ENCODE measurements around the gene STING1.
A peak's percentile ranks its signal among the peaks of the same experiment; 100 is the strongest.
"Not testable (repeated sequence)": the region's sequence is repeated elsewhere in the genome, so short reads cannot be mapped to it uniquely, and the experiment has no call there.

Gene STING1

GRCh38 chr5:139524446-139524845, 41.9 kb upstream of the STING1 start:
- Histone ChIP-seq H3K9me3 (ENCODE audit: control insufficient read depth, low read length) (no peaks in the 10 kb centered on the region), H3K4me3 (ENCODE audit: insufficient read depth, low read depth, low read length, poor library complexity, severe bottlenecking) (no peak overlapping the region), H3K4me1 (ENCODE audit: control insufficient read depth, insufficient read depth, low read length, poor library complexity, severe bottlenecking) (no peaks in the 10 kb centered on the region), H3K27me3 (replicated peaks; ENCODE audit: control insufficient read depth, insufficient read depth, low read length, poor library complexity, severe bottlenecking) (no peaks in the 10 kb centered on the region), H3K36me3 (ENCODE audit: control insufficient read depth, insufficient read depth, low read length) (no peaks in the 10 kb centered on the region), H3K27ac (ENCODE audit: insufficient read depth, low read length, poor library complexity, severe bottlenecking) (no peak overlapping the region)
- DNase-seq, result no peak

- no peaks in the 10 kb centered on the region for H3K36me3 ChIP-seq (ENCODE audit: control insufficient read depth, insufficient read depth, low read length)
- H3K27me3 ChIP-seq (replicated peaks; ENCODE audit: control insufficient read depth, insufficient read depth, low read length, poor library complexity, severe bottlenecking), result no peaks in the 10 kb centered on the region
- no peak overlapping the region for H3K4me3 ChIP-seq (ENCODE audit: insufficient read depth, low read depth, low read length, poor library complexity, severe bottlenecking)
- no peaks in the 10 kb centered on the region for H3K4me1 ChIP-seq (ENCODE audit: control insufficient read depth, insufficient read depth, low read length, poor library complexity, severe bottlenecking)
- no peaks in the 10 kb centered on the region for H3K9me3 ChIP-seq (ENCODE audit: control insufficient read depth, low read length)
- H3K27ac ChIP-seq (ENCODE audit: insufficient read depth, low read length, poor library complexity, severe bottlenecking), result no peak overlapping the region
- DNase-seq, result no peak
These were observed 41.3 kb upstream of the STING1 start for GRCh38 chr5:139523635-139524445.

GRCh38 chr5:139517683-139518564, 35.4 kb upstream of the STING1 start:
- no peaks in the 10 kb centered on the region for H3K9me3 ChIP-seq (ENCODE audit: control insufficient read depth, low read length)
- H3K4me3 ChIP-seq (ENCODE audit: insufficient read depth, low read depth, low read length, poor library complexity, severe bottlenecking), result peak overlapping the region; percentile 59
- peaks cover 5% of the 10 kb centered on the region for H3K4me1 ChIP-seq (ENCODE audit: control insufficient read depth, insufficient read depth, low read length, poor library complexity, severe bottlenecking)
- peak overlapping the region; percentile 78 for H3K27ac ChIP-seq (ENCODE audit: insufficient read depth, low read length, poor library complexity, severe bottlenecking)
- peak; percentile 74 to 81 (median 75) for DNase-seq
- no peaks in the 10 kb centered on the region for H3K27me3 ChIP-seq (replicated peaks; ENCODE audit: control insufficient read depth, insufficient read depth, low read length, poor library complexity, severe bottlenecking)
- H3K36me3 ChIP-seq (ENCODE audit: control insufficient read depth, insufficient read depth, low read length), result no peaks in the 10 kb centered on the region

GRCh38 chr5:139514486-139514856, 31.9 kb upstream of the STING1 start:
- Histone ChIP-seq H3K27ac (ENCODE audit: insufficient read depth, low read length, poor library complexity, severe bottlenecking) (no peak overlapping the region), H3K4me3 (ENCODE audit: insufficient read depth, low read depth, low read length, poor library complexity, severe bottlenecking) (no peak overlapping the region), H3K27me3 (replicated peaks; ENCODE audit: control insufficient read depth, insufficient read depth, low read length, poor library complexity, severe bottlenecking) (no peaks in the 10 kb centered on the region), H3K36me3 (ENCODE audit: control insufficient read depth, insufficient read depth, low read length) (no peaks in the 10 kb centered on the region), H3K4me1 (ENCODE audit: control insufficient read depth, insufficient read depth, low read length, poor library complexity, severe bottlenecking) (peaks cover 5% of the 10 kb centered on the region), H3K9me3 (ENCODE audit: control insufficient read depth, low read length) (no peaks in the 10 kb centered on the region)
- DNase-seq, result no peak

- Histone ChIP-seq H3K4me1 (ENCODE audit: control insufficient read depth, insufficient read depth, low read length, poor library complexity, severe bottlenecking) (peaks cover 5% of the 10 kb centered on the region), H3K36me3 (ENCODE audit: control insufficient read depth, insufficient read depth, low read length) (no peaks in the 10 kb centered on the region), H3K27ac (ENCODE audit: insufficient read depth, low read length, poor library complexity, severe bottlenecking) (no peak overlapping the region), H3K9me3 (ENCODE audit: control insufficient read depth, low read length) (no peaks in the 10 kb centered on the region), H3K27me3 (replicated peaks; ENCODE audit: control insufficient read depth, insufficient read depth, low read length, poor library complexity, severe bottlenecking) (no peaks in the 10 kb centered on the region), H3K4me3 (ENCODE audit: insufficient read depth, low read depth, low read length, poor library complexity, severe bottlenecking) (no peak overlapping the region)
- no peak for DNase-seq
These were observed 31.4 kb upstream of the STING1 start for GRCh38 chr5:139513852-139514485.

- H3K4me3 ChIP-seq (ENCODE audit: insufficient read depth, low read depth, low read length, poor library complexity, severe bottlenecking); H3K36me3 ChIP-seq (ENCODE audit: control insufficient read depth, insufficient read depth, low read length); H3K9me3 ChIP-seq (ENCODE audit: control insufficient read depth, low read length); H3K4me1 ChIP-seq (ENCODE audit: control insufficient read depth, insufficient read depth, low read length, poor library complexity, severe bottlenecking); H3K27me3 ChIP-seq (replicated peaks; ENCODE audit: control insufficient read depth, insufficient read depth, low read length, poor library complexity, severe bottlenecking); H3K27ac ChIP-seq (ENCODE audit: insufficient read depth, low read length, poor library complexity, severe bottlenecking): not testable (repeated sequence)
- DNase-seq, result peak; percentile 56 to 71 (median 67)
These were observed 30.9 kb upstream of the STING1 start for GRCh38 chr5:139513434-139513833.

GRCh38 chr5:139512786-139513390, 30.3 kb upstream of the STING1 start:
- H3K36me3 ChIP-seq (ENCODE audit: control insufficient read depth, insufficient read depth, low read length), result no peaks in the 10 kb centered on the region
- no peaks in the 10 kb centered on the region for H3K9me3 ChIP-seq (ENCODE audit: control insufficient read depth, low read length)
- DNase-seq, result no peak

GRCh38 chr5:139504722-139505121, 22.2 kb upstream of the STING1 start:
- not testable (repeated sequence) for H3K27ac ChIP-seq (ENCODE audit: insufficient read depth, low read length, poor library complexity, severe bottlenecking); H3K4me1 ChIP-seq (ENCODE audit: control insufficient read depth, insufficient read depth, low read length, poor library complexity, severe bottlenecking); H3K4me3 ChIP-seq (ENCODE audit: insufficient read depth, low read depth, low read length, poor library complexity, severe bottlenecking); H3K27me3 ChIP-seq (replicated peaks; ENCODE audit: control insufficient read depth, insufficient read depth, low read length, poor library complexity, severe bottlenecking); H3K9me3 ChIP-seq (ENCODE audit: control insufficient read depth, low read length); DNase-seq; H3K36me3 ChIP-seq (ENCODE audit: control insufficient read depth, insufficient read depth, low read length)

More at GRCh38 chr5:139512786-139513390, 30.3 kb upstream of the STING1 start:
- Histone ChIP-seq H3K27me3 (replicated peaks; ENCODE audit: control insufficient read depth, insufficient read depth, low read length, poor library complexity, severe bottlenecking) (no peaks in the 10 kb centered on the region), H3K4me1 (ENCODE audit: control insufficient read depth, insufficient read depth, low read length, poor library complexity, severe bottlenecking) (peaks cover 5% of the 10 kb centered on the region), H3K4me3 (ENCODE audit: insufficient read depth, low read depth, low read length, poor library complexity, severe bottlenecking) (no peak overlapping the region), H3K27ac (ENCODE audit: insufficient read depth, low read length, poor library complexity, severe bottlenecking) (no peak overlapping the region)

- not testable (repeated sequence) for H3K4me1 ChIP-seq (ENCODE audit: control insufficient read depth, insufficient read depth, low read length, poor library complexity, severe bottlenecking); H3K27ac ChIP-seq (ENCODE audit: insufficient read depth, low read length, poor library complexity, severe bottlenecking); H3K9me3 ChIP-seq (ENCODE audit: control insufficient read depth, low read length); H3K27me3 ChIP-seq (replicated peaks; ENCODE audit: control insufficient read depth, insufficient read depth, low read length, poor library complexity, severe bottlenecking); H3K4me3 ChIP-seq (ENCODE audit: insufficient read depth, low read depth, low read length, poor library complexity, severe bottlenecking); DNase-seq; H3K36me3 ChIP-seq (ENCODE audit: control insufficient read depth, insufficient read depth, low read length)
These were observed 21.3 kb upstream of the STING1 start for GRCh38 chr5:139503879-139504278.

Data from effector memory CD4-positive, alpha-beta T cell (primary cell).